ENCODE measurements around the gene LAPTM5. TPM values are rescaled to one million over a fixed set of nuclear protein-coding genes. Genes with fewer than 3 reads are reported as not detected.

Gene LAPTM5
- total and polyA plus RNA-seq, 2 of the 8 experiments (the other 6 are each of a cell fraction or from before 2014, with no cell fraction given) = 0.37 to 1.4 TPM

GRCh38 chr1:30775433-30775975 lies 17.9 kb upstream of the LAPTM5 start (continued):
- no peak for TF ChIP-seq USF2 (IDR thresholded peaks at IDR 0.05; ENCODE audit: low read length)
- no peak for TF ChIP-seq ASH2L (IDR thresholded peaks at IDR 0.05; ENCODE audit: low read length)
- TF ChIP-seq JUN (IDR thresholded peaks at IDR 0.05; ENCODE audit: low read depth, low read length) = no peak
- TF ChIP-seq NANOG (IDR thresholded peaks at IDR 0.05; ENCODE audit: insufficient read depth, low read depth, low read length, poor library complexity, severe bottlenecking) = no peak
